ENCODE measurements around the gene FAM20C.

DNA sequence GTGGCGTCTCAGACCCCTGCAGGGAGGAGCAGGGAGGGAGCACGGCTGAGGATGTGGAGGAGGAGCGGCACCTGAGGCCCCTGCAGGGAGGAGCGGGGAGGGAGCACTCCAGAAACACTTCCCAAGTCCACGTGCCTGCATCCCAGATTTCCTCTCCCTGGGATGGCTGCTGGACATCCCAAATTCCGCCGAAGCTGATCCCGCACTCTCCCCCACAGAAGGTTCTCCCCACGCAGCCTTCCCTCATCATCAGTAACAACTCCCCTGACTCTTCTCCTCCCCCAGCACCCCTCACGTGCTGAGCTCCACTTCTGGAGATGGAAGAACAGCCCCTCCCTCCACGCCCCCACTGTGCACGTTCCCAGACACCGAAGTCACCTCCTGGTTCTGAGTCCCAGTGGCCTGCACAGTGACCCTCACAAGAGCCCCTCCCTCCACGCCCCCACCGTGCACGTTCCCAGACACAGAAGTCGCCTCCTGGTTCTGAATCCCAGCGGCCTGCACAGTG, 79.8 kb downstream of the FAM20C start:
- TF ChIP-seq, protein P1, sequence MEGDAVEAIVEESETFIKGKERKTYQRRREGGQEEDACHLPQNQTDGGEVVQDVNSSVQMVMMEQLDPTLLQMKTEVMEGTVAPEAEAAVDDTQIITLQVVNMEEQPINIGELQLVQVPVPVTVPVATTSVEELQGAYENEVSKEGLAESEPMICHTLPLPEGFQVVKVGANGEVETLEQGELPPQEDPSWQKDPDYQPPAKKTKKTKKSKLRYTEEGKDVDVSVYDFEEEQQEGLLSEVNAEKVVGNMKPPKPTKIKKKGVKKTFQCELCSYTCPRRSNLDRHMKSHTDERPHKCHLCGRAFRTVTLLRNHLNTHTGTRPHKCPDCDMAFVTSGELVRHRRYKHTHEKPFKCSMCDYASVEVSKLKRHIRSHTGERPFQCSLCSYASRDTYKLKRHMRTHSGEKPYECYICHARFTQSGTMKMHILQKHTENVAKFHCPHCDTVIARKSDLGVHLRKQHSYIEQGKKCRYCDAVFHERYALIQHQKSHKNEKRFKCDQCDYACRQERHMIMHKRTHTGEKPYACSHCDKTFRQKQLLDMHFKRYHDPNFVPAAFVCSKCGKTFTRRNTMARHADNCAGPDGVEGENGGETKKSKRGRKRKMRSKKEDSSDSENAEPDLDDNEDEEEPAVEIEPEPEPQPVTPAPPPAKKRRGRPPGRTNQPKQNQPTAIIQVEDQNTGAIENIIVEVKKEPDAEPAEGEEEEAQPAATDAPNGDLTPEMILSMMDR (IDR thresholded peaks at IDR 0.05) = no peak
- TF ChIP-seq POLR2A (IDR thresholded peaks at IDR 0.05) (no peak), POLR2AphosphoS5 (IDR thresholded peaks at IDR 0.05; ENCODE audit: insufficient read depth in 1 of 2, low read depth in 1 of 2) (no peak)
